Measurements from ENCODE around the gene SP1.
"Not testable (repeated sequence)": the region's sequence is repeated elsewhere in the genome, so short reads cannot be mapped to it uniquely, and the experiment has no call there.

The SP1 gene

DNA sequence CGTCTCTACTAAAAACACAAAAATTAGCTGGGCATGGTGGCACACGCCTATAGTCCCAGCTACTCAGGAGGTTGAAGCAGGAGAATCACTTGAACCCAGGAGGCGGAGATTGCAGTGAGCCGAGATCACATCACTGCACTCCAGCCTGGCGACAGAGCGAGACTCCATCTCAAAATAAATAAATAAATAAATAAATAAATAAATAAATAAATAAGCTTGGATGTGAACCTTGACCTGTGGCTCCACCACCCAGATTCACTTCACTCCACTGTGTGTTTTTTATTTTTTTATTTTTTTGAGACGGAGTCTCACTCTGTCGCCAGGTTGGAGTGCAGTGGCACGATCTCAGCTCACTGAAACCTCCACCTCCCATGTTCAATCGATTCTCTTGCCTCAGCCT lies 18.3 kb upstream of the SP1 start:
- DNase-seq, result not testable (repeated sequence)

DNA sequence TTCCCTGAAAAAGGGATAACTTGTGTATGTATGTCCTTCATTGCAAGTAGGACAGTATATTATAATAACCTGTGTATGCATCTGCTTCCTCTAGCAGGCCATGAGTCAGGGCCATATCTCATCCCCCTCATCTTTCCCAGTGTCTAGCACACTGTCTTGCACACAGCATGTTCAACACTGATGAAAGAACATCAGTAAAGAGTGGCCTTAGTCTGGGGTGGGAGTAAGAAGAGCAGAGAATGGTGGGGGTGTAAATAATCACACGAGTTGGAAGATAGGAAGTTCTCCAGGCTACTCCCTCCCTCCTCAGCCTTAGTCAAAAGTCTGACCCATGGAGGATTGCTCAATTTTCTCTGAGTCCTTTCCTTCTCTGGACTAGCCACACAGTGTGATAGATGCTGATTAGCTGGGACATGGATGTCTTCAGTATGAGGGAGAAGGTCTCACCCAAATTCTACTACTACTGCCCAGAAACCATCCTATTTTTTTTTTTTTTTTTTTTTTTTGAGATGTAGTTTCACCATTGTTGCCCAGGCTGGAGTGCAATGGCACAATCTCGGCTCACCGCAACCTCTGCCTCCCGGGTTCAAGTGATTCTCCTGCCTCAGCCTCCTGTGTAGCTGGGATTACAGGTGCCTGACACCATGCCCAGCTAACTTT lies 14.6 kb upstream of the SP1 start:
- DNase-seq, result no peak

DNA sequence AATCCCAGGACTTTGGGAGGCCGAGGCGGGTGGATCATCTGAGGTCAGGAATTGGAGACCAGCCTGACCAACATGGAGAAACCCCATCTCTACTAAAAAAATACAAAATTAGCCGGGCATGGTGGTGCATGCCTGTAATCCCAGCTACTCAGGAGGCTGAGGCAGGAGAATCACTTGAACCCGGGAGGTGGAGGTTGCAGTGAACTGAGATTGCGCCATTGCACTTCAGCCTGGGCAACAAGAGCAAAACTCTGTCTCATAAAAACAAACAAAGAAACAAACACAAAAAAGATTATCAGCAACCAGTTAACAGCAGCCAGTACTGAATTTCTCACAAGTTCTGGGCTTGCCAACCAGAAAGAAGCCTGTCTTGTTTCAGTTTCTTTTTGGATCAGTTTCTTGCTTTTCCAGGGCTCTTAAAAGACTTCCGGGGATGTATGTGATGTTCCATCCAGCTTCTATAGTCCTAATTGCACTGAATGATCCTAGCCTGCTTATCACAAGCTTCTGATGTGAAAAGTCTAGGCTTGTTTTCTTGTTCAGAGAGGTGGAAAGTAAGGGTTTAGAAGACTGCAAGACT lies 6.3 kb upstream of the SP1 start:
- not testable (repeated sequence) for DNase-seq

DNA sequence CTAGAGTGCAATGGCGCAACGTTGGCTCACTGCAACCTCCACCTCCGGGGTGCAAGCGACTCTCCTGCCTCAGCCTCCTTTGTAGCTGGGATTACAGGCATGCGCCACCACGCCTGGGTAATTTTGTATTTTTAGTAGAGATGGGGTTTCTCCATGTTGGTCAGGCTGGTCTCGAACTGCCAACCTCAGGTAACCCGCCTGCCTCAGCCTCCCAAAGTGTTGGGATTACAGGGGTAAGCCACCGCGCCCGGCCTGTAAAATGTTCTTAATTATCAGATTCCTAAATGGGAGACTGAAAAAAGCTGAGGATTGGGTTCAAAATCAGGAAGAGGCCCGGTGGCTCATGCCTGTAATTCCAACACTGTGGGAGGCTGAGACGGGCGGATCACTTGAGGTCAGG lies 5.7 kb upstream of the SP1 start:
- DNase-seq, result not testable (repeated sequence)

DNA sequence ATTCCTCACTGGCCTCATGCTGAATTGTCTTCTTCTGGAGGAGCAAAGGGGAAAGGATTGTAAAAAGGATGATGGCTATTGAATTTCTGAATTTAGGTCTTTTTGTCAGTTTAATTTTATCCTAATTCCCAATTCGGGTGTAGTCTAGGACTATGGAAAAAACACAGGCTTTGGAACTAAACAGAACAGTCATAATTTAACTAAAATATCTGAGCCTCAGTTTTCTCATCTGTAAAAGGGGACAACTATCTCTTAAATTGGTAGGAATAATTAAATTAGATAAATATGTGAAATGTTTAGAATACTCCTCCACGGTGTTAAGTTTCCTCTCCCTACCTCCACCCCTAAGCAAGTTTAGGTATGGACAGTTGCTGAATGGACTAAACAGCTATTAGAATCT lies 3.2 kb upstream of the SP1 start:
- no peak for DNase-seq

DNA sequence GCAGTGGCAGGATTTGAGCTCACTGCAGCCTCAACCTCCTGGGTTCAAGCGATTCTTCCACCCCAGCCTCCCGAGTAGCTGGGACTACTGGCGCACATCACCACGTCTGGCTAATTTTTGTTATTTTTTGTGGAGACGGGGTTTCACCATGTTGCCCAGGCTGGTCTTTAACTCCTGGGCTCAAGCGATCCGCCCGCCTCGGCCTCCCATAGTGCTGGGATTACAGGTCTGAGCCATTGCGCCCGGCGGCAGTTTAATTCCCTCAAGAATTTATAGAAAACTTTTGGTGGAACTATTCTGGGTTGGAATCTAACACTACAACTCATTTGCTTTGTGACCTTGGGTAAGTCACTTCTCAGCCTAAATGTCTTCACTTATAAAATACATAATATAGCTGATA lies 1.8 kb upstream of the SP1 start:
- no peak for DNase-seq

DNA sequence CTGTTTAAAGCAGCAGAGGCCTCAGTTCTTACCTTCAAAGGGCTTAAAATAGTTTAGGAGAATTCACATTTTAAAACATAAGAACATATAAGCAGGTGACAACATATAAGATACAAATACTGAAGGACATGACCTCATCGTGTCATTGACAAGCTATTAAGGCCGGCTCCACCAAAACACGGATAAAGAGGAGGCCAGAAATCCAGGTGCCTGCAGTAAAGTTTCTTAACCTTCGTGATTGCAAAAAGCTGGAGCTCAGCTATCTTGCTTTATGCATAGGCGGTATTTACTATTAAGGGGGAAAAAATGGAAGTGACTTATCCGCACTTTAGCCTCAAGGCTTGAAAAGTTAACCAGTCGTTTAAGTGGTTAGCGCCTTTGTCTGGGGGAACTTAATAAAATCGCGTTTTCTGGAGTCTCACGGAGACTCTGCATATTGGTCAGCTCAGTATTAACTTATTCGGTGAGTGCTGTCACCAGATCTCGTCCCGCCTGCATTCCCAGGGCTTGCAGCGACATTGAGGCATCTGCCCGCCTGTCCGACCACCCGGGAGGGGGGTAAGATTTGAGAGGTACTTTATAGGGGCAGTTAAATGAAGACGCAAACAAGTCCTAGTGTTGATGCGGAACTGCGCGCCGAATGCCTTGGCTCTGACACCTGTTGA lies 1.1 kb upstream of the SP1 start:
- no peak for DNase-seq

DNA sequence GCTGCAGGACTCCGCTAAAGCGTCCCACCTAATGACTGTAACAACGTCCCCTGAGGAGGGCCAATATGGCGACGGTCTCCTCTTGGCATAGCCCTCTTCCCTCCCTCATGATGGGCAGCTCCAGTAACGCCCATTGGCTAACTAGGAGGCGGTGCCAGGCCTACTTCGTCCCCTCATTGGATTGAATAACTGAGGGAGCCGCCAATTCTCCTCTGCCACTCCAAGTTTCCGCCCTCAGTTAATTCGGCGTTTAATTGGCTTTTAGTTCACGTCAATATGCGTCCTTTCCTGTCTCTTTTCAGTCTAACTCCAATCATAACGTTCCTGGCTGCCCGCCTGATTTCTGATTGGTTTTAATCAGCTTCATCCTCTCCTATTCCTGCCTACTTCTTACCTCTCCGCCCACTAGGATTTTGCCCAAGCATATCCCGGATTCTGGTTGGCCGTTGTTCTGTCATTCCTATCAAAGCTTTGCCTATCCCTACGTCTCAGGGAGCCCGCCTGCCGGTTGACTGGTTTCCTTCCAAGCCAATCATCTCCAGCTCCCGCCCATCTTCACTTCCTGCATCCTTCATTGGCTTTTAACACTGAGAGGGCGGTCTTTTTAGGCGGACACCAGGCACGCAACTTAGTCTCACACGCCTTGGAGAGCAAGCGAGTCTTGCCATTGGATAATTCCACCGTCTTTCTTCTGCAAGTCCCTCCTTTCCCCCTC lies 430 bp upstream of the SP1 start:
- DNase-seq, result peak; percentile 67

DNA sequence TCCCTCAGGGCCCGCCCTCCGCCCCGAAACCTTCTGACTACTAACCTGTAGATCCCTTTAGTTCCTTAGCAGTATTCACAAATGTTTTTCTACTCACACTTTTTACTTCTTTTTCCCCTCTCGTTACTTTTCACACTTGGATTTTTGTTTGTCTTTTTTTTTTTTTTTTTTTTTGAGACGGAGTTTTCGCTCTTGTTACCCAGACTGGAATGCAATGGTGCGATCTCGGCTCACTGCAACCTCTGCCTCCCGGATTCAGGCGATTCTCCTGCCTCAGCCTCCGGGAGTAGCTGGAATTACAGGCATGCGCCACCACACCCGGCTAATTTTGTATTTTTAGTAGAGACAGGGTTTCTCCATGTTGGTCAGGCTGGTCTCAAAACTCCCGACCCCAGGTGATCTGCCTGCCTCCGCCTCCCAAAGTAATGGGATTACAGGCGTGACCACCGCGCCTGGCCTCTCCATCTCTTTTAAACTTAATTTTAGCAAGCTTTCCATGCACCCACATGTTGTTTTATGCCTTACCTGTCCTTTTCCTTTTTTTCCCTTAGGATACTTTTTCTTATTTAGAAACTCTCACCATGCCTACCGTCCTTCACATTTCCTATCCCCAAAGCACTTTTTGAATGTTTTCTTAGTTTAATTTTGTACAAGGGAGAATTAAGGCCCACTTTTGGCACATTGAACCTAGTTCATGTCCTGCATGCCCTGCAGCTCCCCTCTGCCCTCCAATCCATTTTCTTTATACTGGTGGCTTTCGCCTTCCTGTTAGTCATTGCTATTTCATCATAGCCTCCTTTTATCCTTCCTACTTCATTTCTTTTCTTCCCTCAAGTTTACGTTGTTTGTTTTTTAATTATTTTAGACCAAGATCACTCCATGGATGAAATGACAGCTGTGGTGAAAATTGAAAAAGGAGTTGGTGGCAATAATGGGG lies 1.1 kb downstream of the SP1 start:
- no peak for DNase-seq

DNA sequence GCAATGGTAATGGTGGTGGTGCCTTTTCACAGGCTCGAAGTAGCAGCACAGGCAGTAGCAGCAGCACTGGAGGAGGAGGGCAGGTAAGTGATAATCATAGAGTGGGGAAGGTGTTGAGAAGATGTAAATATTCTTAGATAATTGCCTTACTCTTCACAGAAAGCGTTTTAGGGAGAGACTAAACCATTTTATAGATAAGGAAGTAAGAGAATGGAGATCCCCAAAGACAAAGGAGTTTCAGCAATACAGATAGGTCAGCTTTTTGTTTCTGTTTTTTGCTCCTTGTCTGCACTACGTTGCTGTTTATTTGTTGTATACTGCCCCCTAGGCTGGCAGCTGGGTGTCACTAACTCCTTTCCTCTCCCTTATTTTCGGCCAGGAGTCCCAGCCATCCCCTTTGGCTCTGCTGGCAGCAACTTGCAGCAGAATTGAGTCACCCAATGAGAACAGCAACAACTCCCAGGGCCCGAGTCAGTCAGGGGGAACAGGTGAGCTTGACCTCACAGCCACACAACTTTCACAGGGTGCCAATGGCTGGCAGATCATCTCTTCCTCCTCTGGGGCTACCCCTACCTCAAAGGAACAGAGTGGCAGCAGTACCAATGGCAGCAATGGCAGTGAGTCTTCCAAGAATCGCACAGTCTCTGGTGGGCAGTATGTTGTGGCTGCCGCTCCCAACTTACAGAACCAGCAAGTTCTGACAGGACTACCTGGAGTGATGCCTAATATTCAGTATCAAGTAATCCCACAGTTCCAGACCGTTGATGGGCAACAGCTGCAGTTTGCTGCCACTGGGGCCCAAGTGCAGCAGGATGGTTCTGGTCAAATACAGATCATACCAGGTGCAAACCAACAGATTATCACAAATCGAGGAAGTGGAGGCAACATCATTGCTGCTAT lies 2.0 kb downstream of the SP1 start:
- DNase-seq, result no peak

DNA sequence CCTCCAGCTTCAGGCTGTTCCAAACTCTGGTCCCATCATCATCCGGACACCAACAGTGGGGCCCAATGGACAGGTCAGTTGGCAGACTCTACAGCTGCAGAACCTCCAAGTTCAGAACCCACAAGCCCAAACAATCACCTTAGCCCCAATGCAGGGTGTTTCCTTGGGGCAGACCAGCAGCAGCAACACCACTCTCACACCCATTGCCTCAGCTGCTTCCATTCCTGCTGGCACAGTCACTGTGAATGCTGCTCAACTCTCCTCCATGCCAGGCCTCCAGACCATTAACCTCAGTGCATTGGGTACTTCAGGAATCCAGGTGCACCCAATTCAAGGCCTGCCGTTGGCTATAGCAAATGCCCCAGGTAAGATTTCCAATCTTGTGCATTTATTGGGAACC lies 3.3 kb downstream of the SP1 start:
- no peak for DNase-seq

DNA sequence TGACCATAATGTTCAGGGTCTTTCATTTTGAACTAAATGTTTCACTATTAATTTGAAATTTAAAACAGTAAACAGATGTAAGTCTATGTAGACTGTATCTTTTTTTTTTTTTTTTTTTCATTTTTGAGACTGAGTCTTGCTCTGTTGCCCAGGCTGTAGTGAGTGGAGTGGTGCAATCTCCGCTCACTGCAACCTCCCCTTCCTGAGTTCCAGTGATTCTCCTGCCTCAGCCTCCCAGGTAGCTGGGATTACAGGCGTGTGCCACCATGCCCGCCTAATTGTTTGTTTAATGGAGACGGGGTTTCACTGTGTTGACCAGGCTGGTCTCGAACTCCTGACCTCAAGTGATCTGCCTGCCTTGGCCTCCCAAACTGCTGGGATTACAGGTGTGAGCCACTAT lies 6.4 kb downstream of the SP1 start:
- DNase-seq, result not testable (repeated sequence)

DNA sequence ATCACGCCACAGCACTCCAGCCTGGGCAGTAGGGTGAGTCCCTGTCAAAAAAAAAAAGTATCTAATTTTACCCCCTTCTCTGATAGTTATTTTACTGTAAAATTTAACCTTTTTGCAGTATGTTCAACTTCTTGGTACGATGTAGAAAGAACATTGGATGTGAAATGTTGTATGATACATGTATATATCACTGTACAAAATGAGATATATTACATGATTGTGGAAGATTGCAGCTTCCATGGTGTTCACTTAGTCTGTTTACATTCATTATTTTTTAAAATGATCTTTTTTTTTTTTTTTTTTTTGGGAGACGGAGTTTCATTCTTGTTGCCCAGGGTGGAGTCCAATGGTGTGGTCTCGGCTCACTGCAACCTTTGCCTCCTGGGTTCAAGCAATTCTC lies 9.0 kb downstream of the SP1 start:
- no peak for DNase-seq

DNA sequence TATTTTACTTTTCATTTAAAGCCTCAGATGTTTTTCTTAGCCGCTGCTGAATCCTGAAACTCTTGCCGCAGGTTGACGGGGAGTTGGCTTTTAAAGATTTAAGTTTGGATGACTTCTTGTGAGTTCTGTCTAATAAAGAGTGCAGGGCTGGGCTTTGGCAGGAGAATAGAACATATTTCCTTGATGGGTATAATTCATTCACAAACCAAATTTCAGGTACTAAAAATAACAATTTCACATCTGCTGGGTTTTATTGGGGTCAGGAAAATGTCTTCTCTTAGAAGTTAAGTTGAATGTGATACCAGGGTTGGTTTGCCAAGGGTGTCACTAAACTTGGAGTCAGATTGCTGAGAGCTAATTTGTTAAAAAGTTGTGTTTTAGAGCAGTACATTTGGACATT lies 9.7 kb downstream of the SP1 start:
- DNase-seq, result no peak

DNA sequence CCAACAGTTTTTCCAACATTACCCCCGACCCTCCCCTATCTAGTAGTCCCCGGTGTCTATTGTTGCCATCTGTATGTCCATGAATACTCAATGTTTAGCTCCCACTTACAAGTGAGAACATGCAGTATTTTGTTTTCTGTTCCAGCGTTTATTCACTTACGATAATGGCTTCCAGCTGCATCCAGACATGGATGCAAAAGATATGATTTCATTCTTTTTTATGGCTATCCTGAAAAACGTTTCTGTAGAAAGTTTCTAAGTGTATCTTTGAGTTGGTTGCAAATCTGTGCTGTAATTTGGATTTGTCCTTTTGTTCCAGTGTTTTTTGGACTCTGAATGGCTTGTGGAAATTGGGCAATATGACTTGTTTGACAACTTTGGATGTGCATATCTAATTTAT lies 11.7 kb downstream of the SP1 start:
- DNase-seq, result no peak

DNA sequence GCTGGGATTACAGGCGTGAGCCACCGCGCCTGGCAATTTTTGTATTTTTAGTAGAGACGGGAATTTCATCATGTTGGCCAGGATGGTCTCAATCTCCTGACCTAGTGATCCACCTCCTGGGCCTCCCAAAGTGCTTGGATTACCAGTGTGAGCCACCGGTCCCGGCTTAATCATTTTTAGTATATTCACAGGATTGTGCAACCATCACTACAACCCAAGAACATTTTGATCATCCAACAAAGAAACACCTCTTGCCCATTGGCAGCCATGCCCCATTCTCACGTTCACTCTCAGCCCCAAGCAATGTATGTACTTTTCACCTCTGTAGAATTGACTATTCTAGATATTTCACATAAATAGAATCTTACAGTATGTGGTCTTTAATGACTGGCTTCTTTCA lies 19.9 kb downstream of the SP1 start:
- no peak for DNase-seq

DNA sequence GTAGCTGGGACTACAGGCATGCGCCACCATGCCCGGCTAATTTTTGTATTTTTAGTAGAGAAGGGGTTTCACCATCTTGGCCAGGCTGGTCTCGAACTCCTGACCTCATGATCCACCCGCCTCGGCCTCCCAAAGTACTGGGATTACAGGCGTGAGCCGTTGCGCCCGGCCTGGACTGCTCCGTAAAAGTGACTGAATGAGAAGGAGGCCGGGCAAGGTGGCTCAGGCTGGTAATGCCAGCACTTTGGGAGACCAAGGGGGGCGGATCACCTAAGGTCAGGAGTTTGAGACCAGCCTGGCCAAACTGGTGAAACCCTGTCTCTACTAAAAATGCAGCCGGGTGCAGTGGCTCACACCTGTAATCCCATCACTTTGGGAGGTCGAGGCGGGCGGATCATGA lies 22.4 kb downstream of the SP1 start:
- DNase-seq, result not testable (repeated sequence)

DNA sequence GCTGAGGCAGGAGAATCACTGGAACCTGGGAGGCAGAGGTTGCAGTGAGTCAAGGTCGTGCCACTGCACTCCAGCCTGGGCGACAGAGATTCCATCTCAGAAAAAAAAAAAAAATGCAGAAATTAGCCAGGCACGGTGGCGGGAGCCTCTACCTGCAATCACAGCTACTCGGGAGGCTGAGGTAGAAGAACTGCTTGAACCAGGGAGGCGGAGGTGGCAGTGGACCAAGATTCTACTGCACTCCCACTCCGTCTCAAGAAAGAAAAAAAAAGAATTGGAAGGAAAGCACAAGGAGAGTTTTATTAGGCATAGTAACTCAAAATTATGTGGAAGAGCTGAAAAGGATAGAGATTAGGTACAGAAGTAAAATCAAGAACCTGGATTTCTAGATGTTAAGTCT lies 22.9 kb downstream of the SP1 start:
- no peak for DNase-seq

DNA sequence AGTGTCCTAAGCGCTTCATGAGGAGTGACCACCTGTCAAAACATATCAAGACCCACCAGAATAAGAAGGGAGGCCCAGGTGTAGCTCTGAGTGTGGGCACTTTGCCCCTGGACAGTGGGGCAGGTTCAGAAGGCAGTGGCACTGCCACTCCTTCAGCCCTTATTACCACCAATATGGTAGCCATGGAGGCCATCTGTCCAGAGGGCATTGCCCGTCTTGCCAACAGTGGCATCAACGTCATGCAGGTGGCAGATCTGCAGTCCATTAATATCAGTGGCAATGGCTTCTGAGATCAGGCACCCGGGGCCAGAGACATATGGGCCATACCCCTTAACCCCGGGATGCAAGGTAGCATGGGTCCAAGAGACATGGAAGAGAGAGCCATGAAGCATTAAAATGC lies 31.0 kb downstream of the SP1 start:
- DNase-seq, result no peak

DNA sequence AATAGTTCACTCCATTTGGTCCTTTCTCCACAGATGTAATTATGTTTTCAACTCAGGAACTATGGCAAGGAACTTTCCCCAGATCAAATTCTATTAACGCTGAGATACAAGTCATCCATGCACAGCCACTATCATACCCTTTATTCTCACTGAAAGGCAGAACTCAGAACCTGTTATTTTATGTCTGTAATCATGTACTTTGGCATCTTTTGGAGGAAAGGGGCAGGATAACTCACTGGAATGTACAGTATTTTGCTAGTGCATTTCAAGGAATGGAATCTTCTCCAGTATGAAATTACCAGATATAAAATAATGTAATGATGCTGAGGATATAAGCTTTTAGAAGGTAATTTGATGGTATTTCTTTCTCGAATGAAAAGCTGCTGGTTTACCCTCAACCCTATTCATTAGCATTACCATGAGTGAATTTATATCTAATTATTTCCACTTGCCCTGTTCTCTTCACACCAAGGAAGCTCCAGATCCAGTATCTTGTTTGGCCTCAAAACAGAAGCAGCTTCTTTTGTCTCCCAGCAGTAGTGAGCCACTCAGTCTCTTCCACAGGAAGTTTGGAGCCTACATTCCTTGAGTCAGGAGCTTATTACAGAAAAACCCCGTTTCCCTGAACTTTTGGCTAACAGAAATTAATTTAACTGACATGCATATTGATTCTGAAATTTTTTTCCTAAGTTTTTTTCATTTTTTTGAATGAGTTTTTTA lies 33.7 kb downstream of the SP1 start:
- DNase-seq, result no peak
